H1 (cell line): ENCODE measurements around the gene FAM120B. TPM values are rescaled to one million over a fixed set of nuclear protein-coding genes. Genes with fewer than 3 reads are reported as not detected.

Source experiments
- CTCF ChIA-PET: fragments of 300-600 bp; sonication (Branson Sonifier 250); formaldehyde crosslinking; loops from one replicate; lab custom pipeline; 2021; ENCODE audit not compliant: partially characterized antibody; lab: Charles Lee
- POLR2A ChIA-PET: fragments of 300-600 bp; sonication (Branson Sonifier 250); formaldehyde crosslinking; loops from one replicate; lab custom pipeline; 2021; ENCODE audit warnings: inconsistent platforms; ENCODE audit not compliant: partially characterized antibody; lab: Charles Lee
- DNase-seq, 2 experiments: peaks; one replicate each; pipeline versions ENCODE4 v3.0.0 to v3.0.0-alpha.2; 2010 to 2022; ENCODE audit warnings: low spot score in 2 of 2, low read depth in 1 of 2, mixed read lengths in 1 of 2
- FAIRE-seq: peaks from 2 replicates; lab custom pipeline; 2011; peaks lifted over from hg19 to GRCh38; lab: Jason Lieb, UNC
- H2AFZ ChIP-seq: 2 replicates; pipeline ENCODE4 v1.8.1; 2012; ENCODE audit warnings: low read length, inconsistent platforms
- H2AK5ac ChIP-seq: 2 replicates; pipeline ENCODE4 v1.6.1; 2013; ENCODE audit warnings: low read depth, low read length
- H2BK120ac ChIP-seq: replicated peaks from 2 replicates; pipeline ENCODE3; 2013; ENCODE audit warnings: low read depth, low read length, inconsistent platforms
- H2BK12ac ChIP-seq: 2 replicates; pipeline ENCODE4 v1.6.1; 2013; ENCODE audit warnings: low read depth, low read length
- H2BK15ac ChIP-seq: 2 replicates; pipeline ENCODE4 v1.6.1; 2013; ENCODE audit warnings: low read length
- H2BK20ac ChIP-seq: 2 replicates; pipeline ENCODE4 v1.6.1; 2013; ENCODE audit warnings: low read length
- H2BK5ac ChIP-seq: 2 replicates; pipeline ENCODE4 v1.6.1; 2013; ENCODE audit warnings: low read depth, low read length
- H3K14ac ChIP-seq: 2 replicates; pipeline ENCODE4 v1.6.1; 2013; ENCODE audit warnings: inconsistent platforms; ENCODE audit not compliant: insufficient read length
- H3K18ac ChIP-seq: 2 replicates; pipeline ENCODE4 v1.6.1; 2013; ENCODE audit warnings: low read length; ENCODE audit errors: extremely low read depth
- H3K23ac ChIP-seq: 2 replicates; pipeline ENCODE4 v1.6.1; 2013; ENCODE audit warnings: inconsistent platforms; ENCODE audit not compliant: insufficient read length
- H3K23me2 ChIP-seq: 2 replicates; pipeline ENCODE4 v1.6.1; 2013; ENCODE audit warnings: low read depth, low read length
- H3K27ac ChIP-seq: 2 replicates; pipeline ENCODE4 v1.6.1; 2011; ENCODE audit warnings: low read depth, low read length, inconsistent platforms
- H3K27me3 ChIP-seq, 4 experiments: replicated peaks in 1 of 4; 1 replicate in 1 of 4; 2 replicates in 3 of 4; pipeline versions ENCODE4 v1.6.1 to v1.8.1; 2011 to 2013; ENCODE audit warnings: low read length in 3 of 4, mild to moderate bottlenecking in 3 of 4, inconsistent platforms in 2 of 4, mixed read lengths in 2 of 4, moderate library complexity in 1 of 4; ENCODE audit not compliant: control insufficient read depth in 3 of 4, insufficient read depth in 3 of 4; ENCODE audit errors: extremely low read depth in 1 of 4
- H3K36me3 ChIP-seq, 4 experiments: 2 replicates each; pipeline versions ENCODE4 v1.6.1 to v1.8.1; 2011 to 2013; ENCODE audit warnings: mild to moderate bottlenecking in 4 of 4, low read length in 3 of 4, moderate library complexity in 2 of 4, control low read depth in 1 of 4, inconsistent platforms in 1 of 4; ENCODE audit not compliant: insufficient read depth in 4 of 4, control insufficient read depth in 2 of 4
- H3K4ac ChIP-seq: replicated peaks from 2 replicates; pipeline ENCODE3; 2013; ENCODE audit warnings: low read length, low read depth, mixed read lengths, inconsistent platforms; ENCODE audit not compliant: insufficient read length
- H3K4me1 ChIP-seq, 4 experiments: replicated peaks in 1 of 4; 1 replicate in 1 of 4; 2 replicates in 3 of 4; pipeline versions ENCODE4 v1.6.1 to v1.8.1; 2011 to 2013; ENCODE audit warnings: low read length in 3 of 4, inconsistent platforms in 2 of 4, mixed read lengths in 1 of 4; ENCODE audit not compliant: insufficient read depth in 4 of 4, control insufficient read depth in 3 of 4
- H3K4me2 ChIP-seq, 2 experiments: 2 replicates each; pipeline versions ENCODE4 v1.6.1 to v1.8.1; 2011 to 2013; ENCODE audit warnings: low read depth in 2 of 2, low read length in 2 of 2, control low read depth in 1 of 2, inconsistent platforms in 1 of 2, mild to moderate bottlenecking in 1 of 2; ENCODE audit not compliant: insufficient read depth in 1 of 2
- H3K4me3 ChIP-seq, 4 experiments: fragments of 200-600, 300-600 bp in 1 of 4; sonication (generic), shearing (Covaris generic), sonication (Bioruptor Twin) in 1 of 4; 2 replicates each; pipeline versions ENCODE4 v1.5.1 to v1.8.1; 2011 to 2016; ENCODE audit warnings: low read length in 4 of 4, low read depth in 3 of 4, control low read depth in 2 of 4, inconsistent platforms in 2 of 4, mild to moderate bottlenecking in 2 of 4, mixed read lengths in 1 of 4, moderate library complexity in 1 of 4; ENCODE audit not compliant: insufficient read depth in 2 of 4; ENCODE audit errors: extremely low read depth in 1 of 4
- H3K56ac ChIP-seq: replicated peaks from 2 replicates; pipeline ENCODE3; 2013; ENCODE audit warnings: low read depth, mild to moderate bottlenecking, mixed read lengths, low read length, inconsistent platforms; ENCODE audit not compliant: insufficient read length
- H3K79me1 ChIP-seq: 2 replicates; pipeline ENCODE4 v1.6.1; 2013; ENCODE audit warnings: low read depth, low read length, control low read depth
- H3K79me2 ChIP-seq, 2 experiments: 2 replicates each; pipeline versions ENCODE4 v1.6.1 to v1.8.1; 2012 to 2013; ENCODE audit warnings: low read length in 2 of 2, mild to moderate bottlenecking in 2 of 2, inconsistent platforms in 1 of 2; ENCODE audit not compliant: insufficient read depth in 2 of 2, control insufficient read depth in 1 of 2
- H3K9ac ChIP-seq, 4 experiments: replicated peaks in 1 of 4; 1 replicate in 1 of 4; 2 replicates in 3 of 4; pipeline versions ENCODE4 v1.6.1 to v1.8.1; 2011 to 2013; ENCODE audit warnings: low read depth in 3 of 4, low read length in 3 of 4, control low read depth in 2 of 4, mild to moderate bottlenecking in 2 of 4, moderate library complexity in 2 of 4, inconsistent platforms in 1 of 4; ENCODE audit errors: extremely low read depth in 1 of 4
- H3K9me3 ChIP-seq, 2 experiments: 2 replicates each; pipeline versions ENCODE4 v1.6.1 to v1.8.1; 2012 to 2013; ENCODE audit warnings: mild to moderate bottlenecking in 2 of 2, moderate library complexity in 2 of 2, control low read depth in 1 of 2, inconsistent platforms in 1 of 2, low read depth in 1 of 2, low read length in 1 of 2, mixed read lengths in 1 of 2; ENCODE audit not compliant: insufficient read depth in 2 of 2
- H4K20me1 ChIP-seq, 2 experiments: replicated peaks in 1 of 2; 2 replicates each; pipeline versions ENCODE3 to v1.8.1; 2011 to 2013; ENCODE audit warnings: inconsistent platforms in 2 of 2, low read length in 2 of 2, mild to moderate bottlenecking in 1 of 2; ENCODE audit not compliant: insufficient read depth in 2 of 2, control insufficient read depth in 1 of 2
- H4K5ac ChIP-seq: 2 replicates; pipeline ENCODE4 v1.6.1; 2013; ENCODE audit warnings: low read length, low read depth, mixed read lengths, inconsistent platforms; ENCODE audit not compliant: insufficient read length
- H4K8ac ChIP-seq: 2 replicates; pipeline ENCODE4 v1.8.0; 2013; ENCODE audit warnings: mild to moderate bottlenecking, moderate library complexity, low read length, inconsistent platforms; ENCODE audit not compliant: insufficient read depth; ENCODE audit errors: extremely low read depth
- H4K91ac ChIP-seq: replicated peaks from 2 replicates; pipeline ENCODE3; 2013; ENCODE audit warnings: low read length, mixed read lengths, inconsistent platforms; ENCODE audit not compliant: insufficient read length
- CEBPB ChIP-seq: IDR thresholded peaks from 2 replicates; pipeline ENCODE4 v1.6.1; 2012; ENCODE audit warnings: low read depth, low read length
- FOSL1 ChIP-seq: IDR thresholded peaks from 2 replicates; pipeline ENCODE4 v1.6.1; 2011; ENCODE audit warnings: mild to moderate bottlenecking, low read depth, low read length, moderate library complexity; ENCODE audit not compliant: insufficient read depth
- GTF2F1 ChIP-seq: IDR thresholded peaks from 2 replicates; pipeline ENCODE4 v1.6.1; 2012; ENCODE audit warnings: low read depth, low read length, improper control_type of control experiment, borderline replicate concordance
- KDM4A ChIP-seq: IDR thresholded peaks from one replicate; pipeline ENCODE4 v1.7.1; 2012; ENCODE audit warnings: low read depth, mild to moderate bottlenecking, moderate library complexity, low read length, inconsistent platforms; ENCODE audit not compliant: severe bottlenecking
- MAX ChIP-seq: IDR thresholded peaks from 2 replicates; pipeline ENCODE4 v1.6.1; 2012; ENCODE audit warnings: inconsistent platforms
- POLR2A ChIP-seq, 2 experiments: IDR thresholded peaks; 1 replicate in 1 of 2; 2 replicates in 1 of 2; pipeline ENCODE4 v1.6.1; 2011; ENCODE audit warnings: low read depth in 2 of 2, low read length in 2 of 2, mild to moderate bottlenecking in 2 of 2; ENCODE audit errors: control extremely low read depth in 1 of 2
- POU5F1 ChIP-seq: IDR thresholded peaks from 2 replicates; pipeline ENCODE4 v1.6.1; 2011; ENCODE audit warnings: low read depth, mild to moderate bottlenecking, low read length, moderate library complexity
- RNF2 ChIP-seq: fragments of 200-900, 300-1000 bp; sonication (generic); IDR thresholded peaks from 2 replicates; pipeline ENCODE4 v1.7.1; 2016; ENCODE audit warnings: borderline replicate concordance, low read depth, mild to moderate bottlenecking, antibody characterized with exemption, low read length; ENCODE audit not compliant: poor library complexity, severe bottlenecking; ENCODE audit errors: missing control alignments
- SP1 ChIP-seq: IDR thresholded peaks from 2 replicates; pipeline ENCODE4 v1.6.1; 2011; ENCODE audit warnings: low read depth, low read length
- TAF1 ChIP-seq: IDR thresholded peaks from 2 replicates; pipeline ENCODE4 v1.6.1; 2011; ENCODE audit warnings: mild to moderate bottlenecking, low read depth, low read length
- TAF7 ChIP-seq: optimal IDR thresholded peaks from 2 replicates; pipeline ENCODE3; 2011; ENCODE audit warnings: low read depth, mild to moderate bottlenecking, inconsistent platforms, low read length, moderate library complexity, borderline replicate concordance
- WGBS, 2 experiments: shearing (Covaris generic) in 1 of 2; methylation state at CpG; one replicate each; pipeline versions ENCODE4 v1.1.6 to v1.1.7; 2013 to 2015; ENCODE audit warnings: low lambda C conversion rate in 2 of 2, mixed read lengths in 2 of 2, inconsistent platforms in 1 of 2, low coverage in 1 of 2, missing lambda C conversion rate in 1 of 2; ENCODE audit not compliant: insufficient replicate concordance in 2 of 2, insufficient coverage in 1 of 2, insufficient read length in 1 of 2; ENCODE audit errors: extremely low coverage in 1 of 2, missing lambda C conversion rate in 1 of 2; 5-methylcytosine and 5-hydroxymethylcytosine counted together
- polyA plus RNA-seq, 7 experiments: library from polyadenylated mRNA; depleted of rRNA in 3 of 7; stranded (reverse) in 5 of 7; unstranded in 2 of 7; fragments of >200 nt in 5 of 7; fragments of 200-250 nt in 2 of 7; gene quantifications; 1 replicate in 5 of 7; 2 replicates in 1 of 7; 4 replicates in 1 of 7; pipeline versions ENCODE4 v1.2.1 to v1.2.3, GENCODE V29; 2011 to 2013; ENCODE audit warnings: missing spikeins in 2 of 7, mixed read lengths in 2 of 7
- total RNA-seq: library from RNA; stranded (reverse); fragmentation: NEBNext Ultra II Directional; extraction: Animal tissue kit (Norgen Biotek cat#: 25700); gene quantifications from 2 replicates; pipeline ENCODE4 v1.2.1, GENCODE V29; 2021

Gene FAM120B
- total and polyA plus RNA-seq, 2 of the 8 experiments (the other 6 are each of a cell fraction or from before 2014, with no cell fraction given), result 5.1 to 12.5 TPM

DNA sequence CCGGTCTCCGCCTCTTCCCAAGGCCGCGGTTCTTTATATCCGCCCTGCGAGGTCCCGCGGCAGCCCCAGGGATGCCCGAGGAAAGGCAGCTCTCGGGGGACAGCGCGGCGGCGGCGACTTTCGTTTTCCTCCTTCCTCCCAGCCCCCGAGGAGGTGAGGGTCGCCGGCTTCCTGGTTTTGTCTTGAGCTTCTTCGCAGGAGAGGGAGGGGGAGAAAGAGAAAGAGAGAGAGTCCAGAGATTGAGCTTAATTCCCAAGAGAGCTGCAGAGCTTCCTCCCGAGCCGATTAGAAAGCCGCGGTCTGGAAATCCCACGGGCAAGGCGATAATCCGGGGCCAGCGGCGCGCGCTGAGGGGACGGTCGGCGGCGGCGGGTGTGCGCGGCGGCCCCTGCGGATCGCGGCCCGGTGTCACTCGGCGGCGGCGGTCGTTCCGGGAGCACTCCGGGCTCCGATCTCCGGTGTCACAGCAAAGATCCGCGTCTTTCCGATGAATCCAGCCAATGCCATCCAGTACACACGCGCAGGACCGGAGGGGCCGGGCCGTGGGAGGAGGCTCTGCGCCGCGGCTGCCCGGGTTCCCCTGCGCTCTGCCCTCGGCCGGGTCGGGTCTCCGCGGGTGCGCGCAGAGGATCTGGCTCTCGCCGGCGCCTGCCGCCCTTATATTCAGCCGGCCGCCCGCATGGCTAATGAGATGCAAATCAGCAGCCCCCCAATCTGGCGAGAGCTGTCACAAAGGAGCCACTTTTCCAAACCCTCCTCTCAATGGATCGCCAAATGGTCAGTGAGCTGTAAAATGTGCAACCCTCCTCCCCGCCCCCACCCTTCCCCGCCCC, 16.0 kb upstream of the FAM120B start, which contains the start of gene DLL1:
Gene DLL1 (minus strand): TSS at position 783 of the 833 bp plus-strand sequence. CDS start 939 bp downstream, outside the sequence.
- POLR2A ChIA-PET, result interaction anchor here (0.6 to 3.3 kb wide), 19 partner anchors 11 to 556 kb away, joined by 3 to 17 read pairs (median 4); partner anchors contain the start of gene FAM120B
- peaks cover 21 to 59% (median 32%) of the 10 kb centered on the region in 4 experiments for H3K4me1 ChIP-seq
- no peak within 1 kb of the TSS for H3K27ac ChIP-seq
- H2BK20ac ChIP-seq, result no peak within 1 kb of the TSS
- H2BK12ac ChIP-seq, result no peak within 1 kb of the TSS
- peaks cover 8 to 19% of the 10 kb centered on the region in 2 experiments for H4K20me1 ChIP-seq
- no peaks in the 10 kb centered on the region for H3K79me2 ChIP-seq
- H3K23me2 ChIP-seq, result peaks cover 28% of the 10 kb centered on the region; the same call in 1 of the 2 replicates
- H3K4me2 ChIP-seq, result peak within 1 kb of the TSS; percentile 94 to 99
- H3K4ac ChIP-seq, result no peak within 1 kb of the TSS
- peak within 1 kb of the TSS; percentile 20 to 78 (median 44); a peak in 2 of 7 replicates for H3K9ac ChIP-seq
- 1% methylated on average over 33 of the region's 83 CpGs; no CpG with 5 or more reads in 1 of the 2 experiments for WGBS, 2 experiments
- 0 out of 2 replicates have a peak within 1 kb of the TSS, but pooled peaks have one; percentile 36 for H2AFZ ChIP-seq
- peaks cover 2 to 15% (median 7%) of the 10 kb centered on the region in 4 experiments; a peak in 4 of 8 replicates for H3K36me3 ChIP-seq
- H3K4me3 ChIP-seq, result peak within 1 kb of the TSS; percentile 48 to 77 (median 66)
- no peaks in the 10 kb centered on the region for H3K79me1 ChIP-seq
- no peak within 1 kb of the TSS for H2AK5ac ChIP-seq
- no peak within 1 kb of the TSS for H4K91ac ChIP-seq
- H2BK5ac ChIP-seq, result no peak within 1 kb of the TSS
- H3K27me3 ChIP-seq, result peaks cover 55 to 92% (median 86%) of the 10 kb centered on the region in 4 experiments
- no peak within 1 kb of the TSS for H3K14ac ChIP-seq
- no peak within 1 kb of the TSS for H2BK120ac ChIP-seq
- H3K18ac ChIP-seq, result no peak within 1 kb of the TSS; the same call in 1 of the 2 replicates
- no peak within 1 kb of the TSS for H3K56ac ChIP-seq
- peak within 1 kb of the TSS; percentile 79 for H4K8ac ChIP-seq
- H3K23ac ChIP-seq, result no peak within 1 kb of the TSS
- H4K5ac ChIP-seq, result no peak within 1 kb of the TSS
- H2BK15ac ChIP-seq, result no peak within 1 kb of the TSS
- no peak for FAIRE-seq
- no peaks in the 10 kb centered on the region for H3K9me3 ChIP-seq
- peak in 1 of 2 experiments; percentile 84 for DNase-seq
- CTCF ChIA-PET, result interaction anchor here (0.5 to 1.7 kb wide), 5 partner anchors 14 to 498 kb away, joined by 3 to 4 read pairs (median 3); no protein-coding TSS in a partner anchor
- TF ChIP-seq FOSL1, result no peak
- TF ChIP-seq TAF1, result peak; percentile 78
- TF ChIP-seq MAX, result no peak
- TF ChIP-seq CEBPB, result no peak
- peak; percentile 56 for TF ChIP-seq TAF7
- peak in 1 of 2 experiments; percentile 89; a peak in 2 of 3 replicates for TF ChIP-seq POLR2A (IDR thresholded peaks at IDR 0.05; ENCODE audit: control extremely low read depth in 1 of 2, low read depth in 2 of 2, low read length in 2 of 2)
- TF ChIP-seq SP1, result no peak
- no peak for TF ChIP-seq RNF2
- TF ChIP-seq POU5F1, result no peak
- TF ChIP-seq GTF2F1, result peak; percentile 69; the same call in 1 of the 2 replicates
- TF ChIP-seq KDM4A, result peak; percentile 20
